HT1080 (cell line): Measurements from ENCODE around the gene AHI1. TPM values are rescaled to one million over a fixed set of nuclear protein-coding genes. Genes with fewer than 3 reads are reported as not detected.

ENCODE experiments used
- DNase-seq: peaks from one replicate; pipeline ENCODE4 v3.0.0-alpha.2; 2015; ENCODE audit warnings: low read depth
- small RNA-seq: library from RNA; depleted of rRNA; stranded (forward); fragments of <200 nt; gene quantifications from one replicate; pipeline ENCODE3, GENCODE V24; 2014
- total RNA-seq: library from RNA; depleted of rRNA; stranded (reverse); fragments of >200 nt; shearing (Covaris generic); gene quantifications from 2 replicates; pipeline ENCODE4 v1.2.3, GENCODE V29; 2014

Gene AHI1
- total RNA-seq, 1 experiment from 2014 or later, result 7.8 TPM

- no peak for DNase-seq
Measured at GRCh38 chr6:135236319-135236718, 261.2 kb downstream of the AHI1 start.

GRCh38 chr6:135235716-135236115 is 261.8 kb downstream of the AHI1 start:
- no peak for DNase-seq

GRCh38 chr6:135234492-135234780 is 263.1 kb downstream of the AHI1 start:
- no peak for DNase-seq

GRCh38 chr6:135233686-135234491 is 263.7 kb downstream of the AHI1 start:
- DNase-seq, result no peak

Small RNA genes within 50 kb of the gene (small RNA-seq; reads per million reads assigned to genes)
- not detected for gene MIR548A2
- not detected for gene RF00019
